PFSK-1 (cell line): ENCODE measurements around the gene CFAP61.

ENCODE experiments used
- POLR2AphosphoS5 ChIP-seq: IDR thresholded peaks from 2 replicates; pipeline ENCODE4 v1.6.1; 2012; ENCODE audit warnings: low read depth, mild to moderate bottlenecking, control low read depth, low read length, moderate library complexity
- REST ChIP-seq, 2 experiments: IDR thresholded peaks; 2 replicates each; pipeline versions ENCODE4 v1.6.1 to v1.8.0; 2011 to 2012; ENCODE audit warnings: low read depth in 2 of 2, low read length in 2 of 2, control low read depth in 1 of 2, inconsistent platforms in 1 of 2, mild to moderate bottlenecking in 1 of 2, moderate library complexity in 1 of 2; ENCODE audit not compliant: insufficient read depth in 1 of 2

GRCh38 chr20:20362774-20363433, 310.6 kb downstream of the CFAP61 start:
- TF ChIP-seq REST (IDR thresholded peaks at IDR 0.05; ENCODE audit: insufficient read depth in 1 of 2, low read depth in 2 of 2, low read length in 2 of 2), result no peak
- TF ChIP-seq POLR2AphosphoS5, result no peak
